Activated CD4-positive, alpha-beta T cell treated with anti-CD3 and anti-CD28 coated beads, Interleukin-2, amount 50 U/mL, for 4 hours (primary cell): ENCODE measurements around the gene RTN4IP1.
"Not testable (repeated sequence)": the region's sequence is repeated elsewhere in the genome, so short reads cannot be mapped to it uniquely, and the experiment has no call there.

Experiments used
- DNase-seq, 2 experiments: peaks; one replicate each; pipeline ENCODE4 v3.0.0-alpha.2; 2020

Gene RTN4IP1

GRCh38 chr6:106579281-106579680 is 50.0 kb downstream of the RTN4IP1 start:
- DNase-seq: no peak

- DNase-seq: no peak
Observed at GRCh38 chr6:106574741-106575458, 54.4 kb downstream of the RTN4IP1 start.

GRCh38 chr6:106572875-106573585 is 56.3 kb downstream of the RTN4IP1 start:
- no peak for DNase-seq

GRCh38 chr6:106572436-106572835 is 56.9 kb downstream of the RTN4IP1 start:
- DNase-seq: no peak

GRCh38 chr6:106569428-106569827 is 59.9 kb downstream of the RTN4IP1 start:
- no peak for DNase-seq

- DNase-seq: no peak
Observed at GRCh38 chr6:106568530-106568929, 60.8 kb downstream of the RTN4IP1 start.

- DNase-seq: no peak
Observed at GRCh38 chr6:106564476-106564875, 64.8 kb downstream of the RTN4IP1 start.

- DNase-seq: no peak
Observed at GRCh38 chr6:106563614-106564013, 65.7 kb downstream of the RTN4IP1 start.

GRCh38 chr6:106561686-106562405 is 67.5 kb downstream of the RTN4IP1 start:
- DNase-seq: no peak

GRCh38 chr6:106560996-106561685 is 68.2 kb downstream of the RTN4IP1 start:
- DNase-seq: no peak

- not testable (repeated sequence) for DNase-seq
Observed at GRCh38 chr6:106559659-106560058, 69.6 kb downstream of the RTN4IP1 start.

GRCh38 chr6:106558364-106558763 is 70.9 kb downstream of the RTN4IP1 start:
- no peak for DNase-seq

- DNase-seq: no peak
Observed at GRCh38 chr6:106557837-106558236, 71.5 kb downstream of the RTN4IP1 start.

GRCh38 chr6:106556368-106556960 is 72.8 kb downstream of the RTN4IP1 start:
- no peak for DNase-seq

GRCh38 chr6:106555767-106556166 is 73.5 kb downstream of the RTN4IP1 start:
- DNase-seq: no peak

GRCh38 chr6:106553440-106553839 is 75.9 kb downstream of the RTN4IP1 start:
- no peak for DNase-seq

GRCh38 chr6:106551155-106551554 is 78.1 kb downstream of the RTN4IP1 start:
- DNase-seq: no peak

- DNase-seq: no peak
Observed at GRCh38 chr6:106549521-106549920, 79.8 kb downstream of the RTN4IP1 start.

GRCh38 chr6:106548926-106549455 is 80.3 kb downstream of the RTN4IP1 start:
- not testable (repeated sequence) for DNase-seq

GRCh38 chr6:106547601-106548453 is 81.5 kb downstream of the RTN4IP1 start:
- DNase-seq: peak; percentile 11 to 19

GRCh38 chr6:106546691-106547414 is 82.4 kb downstream of the RTN4IP1 start:
- DNase-seq: no peak
